GM12891 (cell line): ENCODE results near the gene SMIM7.

Source experiments
- PAX5 ChIP-seq: IDR thresholded peaks from 2 replicates; pipeline ENCODE4 v1.6.1; 2011; ENCODE audit warnings: low read length, moderate library complexity, mild to moderate bottlenecking; ENCODE audit not compliant: insufficient read depth, severe bottlenecking
- POLR2A ChIP-seq: IDR thresholded peaks from 2 replicates; pipeline ENCODE4 v1.6.1; 2011; ENCODE audit warnings: low read depth, low read length, control low read depth
- POLR2AphosphoS5 ChIP-seq: IDR thresholded peaks from 2 replicates; pipeline ENCODE4 v1.6.1; 2011; ENCODE audit warnings: low read depth, low read length, control low read depth
- POU2F2 ChIP-seq: IDR thresholded peaks from 2 replicates; pipeline ENCODE4 v1.6.1; 2011; ENCODE audit warnings: low read depth, mild to moderate bottlenecking, control low read depth, low read length, moderate library complexity
- SPI1 ChIP-seq: IDR thresholded peaks from 2 replicates; pipeline ENCODE4 v1.6.1; 2011; ENCODE audit warnings: low read depth, low read length, control low read depth
- TAF1 ChIP-seq: IDR thresholded peaks from 2 replicates; pipeline ENCODE4 v1.6.1; 2011; ENCODE audit warnings: low read depth, low read length, control low read depth

GRCh38 chr19:16631465-16631864 is 28.5 kb downstream of the SMIM7 start:
- no peak for TF ChIP-seq POLR2A
- no peak for TF ChIP-seq POLR2AphosphoS5
- no peak for TF ChIP-seq SPI1
- no peak for TF ChIP-seq POU2F2
- no peak for TF ChIP-seq TAF1
- TF ChIP-seq PAX5, result no peak
